Natural killer cell (primary cell): Measurements from ENCODE around the gene DMC1. TPM values are rescaled to one million over a fixed set of nuclear protein-coding genes. Genes with fewer than 3 reads are reported as not detected.

Experiments
- ATAC-seq, 3 donors: fragments of 150-1000 bp in 2 of 3; fragments of 200-7000 bp in 1 of 3; cut with Tn5 transposase; 1 replicate in 1 of 3; 2 replicates in 2 of 3; pipeline ENCODE4 v1.10.0; 2021; ENCODE audit warnings: mild to moderate bottlenecking in 2 of 3, moderate library complexity in 2 of 3
- DNase-seq, 2 donors: peaks; one replicate each; pipeline versions ENCODE4 v3.0.0 to v3.0.0-alpha.2; 2013 to 2021; ENCODE audit warnings: mixed read lengths in 1 of 2
- H3K27ac ChIP-seq: one replicate; pipeline ENCODE4 v1.5.1; 2013; ENCODE audit warnings: mild to moderate bottlenecking, low read length
- H3K27me3 ChIP-seq: one replicate; pipeline ENCODE4 v1.6.1; 2013; ENCODE audit warnings: low read length; ENCODE audit not compliant: control insufficient read depth, insufficient read depth
- H3K36me3 ChIP-seq: one replicate; pipeline ENCODE4 v1.6.1; 2013; ENCODE audit warnings: low read length; ENCODE audit not compliant: control insufficient read depth, insufficient read depth
- H3K4me1 ChIP-seq: one replicate; pipeline ENCODE4 v1.6.1; 2013; ENCODE audit warnings: low read length; ENCODE audit not compliant: control insufficient read depth, insufficient read depth
- H3K4me3 ChIP-seq: one replicate; pipeline ENCODE4 v1.5.1; 2013; ENCODE audit warnings: low read length
- H3K9me3 ChIP-seq: one replicate; pipeline ENCODE4 v1.6.1; 2013; ENCODE audit warnings: low read length; ENCODE audit not compliant: control insufficient read depth, insufficient read depth
- H3K27ac Mint-ChIP-seq, 2 donors: one replicate each; pipeline ENCODE4 v1.8.0; 2022; ENCODE audit warnings: mild to moderate bottlenecking in 2 of 2, mixed read lengths in 2 of 2, moderate library complexity in 1 of 2
- H3K27me3 Mint-ChIP-seq, 2 donors: one replicate each; pipeline ENCODE4 v1.8.0; 2022; ENCODE audit warnings: low read depth in 2 of 2, mixed read lengths in 2 of 2
- H3K36me3 Mint-ChIP-seq: one replicate; pipeline ENCODE4 v1.8.0; 2022; ENCODE audit warnings: mixed read lengths
- H3K4me1 Mint-ChIP-seq, 2 donors: one replicate each; pipeline ENCODE4 v1.8.0; 2022; ENCODE audit warnings: mixed read lengths in 2 of 2
- H3K4me3 Mint-ChIP-seq: one replicate; pipeline ENCODE4 v1.8.0; 2022; ENCODE audit warnings: mild to moderate bottlenecking, moderate library complexity, mixed read lengths
- H3K9me3 Mint-ChIP-seq, 2 donors: one replicate each; pipeline ENCODE4 v1.8.0; 2022; ENCODE audit warnings: mixed read lengths in 2 of 2
- CTCF ChIP-seq: fragments of 200-600 bp; IDR thresholded peaks from one replicate; pipeline ENCODE4 v1.8.0; 2022; ENCODE audit warnings: antibody characterized with exemption
- WGBS: methylation state at CpG from one replicate; pipeline ENCODE4 v1.1.7; 2013; ENCODE audit warnings: missing lambda C conversion rate; ENCODE audit not compliant: insufficient coverage; 5-methylcytosine and 5-hydroxymethylcytosine counted together
- intact Hi-C: fragments of 100-400 bp; cut with micrococcal nuclease; formaldehyde crosslinking; loops from one replicate; pipeline ENCODE4 v1.14.2; 2022
- total RNA-seq, 4 donors: library from RNA; stranded (reverse); fragments of 120-200 nt in 1 of 4; gene quantifications; one replicate each; pipeline versions ENCODE4 v1.2.3 to v1.2.4, GENCODE V29; 2013 to 2022

The DMC1 gene
- total RNA-seq, 3 donors from 2014 or later (not counting 1 experiment from before 2014, with no cell fraction given), result 0.31 to 1.7 (median 0.63) TPM

- H3K4me3 Mint-ChIP-seq, result peak overlapping the region; percentile 93
- ATAC-seq, result no peak
- H3K27ac Mint-ChIP-seq, result peak overlapping the region; percentile 100
- H3K36me3 Mint-ChIP-seq, result peaks cover 21% of the 10 kb centered on the region
- no peak overlapping the region for H3K4me3 ChIP-seq
- H3K27me3 ChIP-seq, result no peaks in the 10 kb centered on the region
- no peaks in the 10 kb centered on the region for H3K9me3 Mint-ChIP-seq
- H3K4me1 Mint-ChIP-seq, result peaks cover 61 to 68% of the 10 kb centered on the region in 2 donors
- H3K27ac ChIP-seq, result no peak overlapping the region
- no peaks in the 10 kb centered on the region for H3K9me3 ChIP-seq
- peaks cover 21% of the 10 kb centered on the region for H3K4me1 ChIP-seq
- whole genome bisulfite sequencing, result 92% methylated on average over 9 of the region's 10 CpGs
- no peaks in the 10 kb centered on the region for H3K27me3 Mint-ChIP-seq
- intact Hi-C loops, result loop anchor here (10.0 kb wide), 1 partner anchor 253 kb away; the partner anchor contains the start of gene SUN2
- DNase-seq, result no peak
- TF ChIP-seq CTCF, result no peak
- H3K36me3 ChIP-seq, result peaks cover 53% of the 10 kb centered on the region
These were observed 67.9 kb downstream of the DMC1 start for GRCh38 chr22:38501797-38502672.

GRCh38 chr22:38497869-38498268, 72.1 kb downstream of the DMC1 start:
- WGBS, result 67% methylated on average over 1 of the region's 3 CpGs
- no peaks in the 10 kb centered on the region for H3K9me3 Mint-ChIP-seq
- Histone ChIP-seq H3K4me3 (no peak overlapping the region), H3K9me3 (no peaks in the 10 kb centered on the region), H3K27ac (no peak overlapping the region), H3K4me1 (peaks cover 20% of the 10 kb centered on the region), H3K27me3 (no peaks in the 10 kb centered on the region), H3K36me3 (peaks cover 87% of the 10 kb centered on the region)
- intact Hi-C loops, result no loop called here
- no peak overlapping the region for H3K4me3 Mint-ChIP-seq
- H3K27me3 Mint-ChIP-seq, result no peaks in the 10 kb centered on the region
- DNase-seq, result no peak
- H3K36me3 Mint-ChIP-seq, result peaks cover 30% of the 10 kb centered on the region
- peaks cover 41 to 43% of the 10 kb centered on the region in 2 donors for H3K4me1 Mint-ChIP-seq
- no peak for ATAC-seq
- H3K27ac Mint-ChIP-seq, result no peak overlapping the region
- no peak for TF ChIP-seq CTCF

- Histone ChIP-seq H3K27me3 (no peaks in the 10 kb centered on the region), H3K4me3 (no peak overlapping the region), H3K9me3 (no peaks in the 10 kb centered on the region), H3K27ac (no peak overlapping the region), H3K36me3 (peaks cover 96% of the 10 kb centered on the region), H3K4me1 (peaks cover 12% of the 10 kb centered on the region)
- Mint-ChIP-seq H3K4me1 (peaks cover 25 to 29% of the 10 kb centered on the region in 2 donors), H3K9me3 (no peaks in the 10 kb centered on the region), H3K27me3 (no peaks in the 10 kb centered on the region), H3K27ac (peak overlapping the region; percentile 42 to 64), H3K4me3 (no peak overlapping the region), H3K36me3 (peaks cover 30% of the 10 kb centered on the region)
- TF ChIP-seq CTCF, result no peak
- intact Hi-C loops, result no loop called here
- WGBS, result 97% methylated on average over 12 of the region's 12 CpGs
- ATAC-seq, result no peak
- DNase-seq, result no peak
These were observed 75.0 kb downstream of the DMC1 start for GRCh38 chr22:38494939-38495338.
